Fibroblast of peridontal ligament (primary cell): Measurements from ENCODE around the gene OSTN.
"Not testable (repeated sequence)": the region's sequence is repeated elsewhere in the genome, so short reads cannot be mapped to it uniquely, and the experiment has no call there.

ENCODE experiments used
- DNase-seq: peaks from one replicate; pipeline ENCODE4 v3.0.0-alpha.2; 2010; ENCODE audit errors: extremely low read depth

The OSTN gene, protein sequence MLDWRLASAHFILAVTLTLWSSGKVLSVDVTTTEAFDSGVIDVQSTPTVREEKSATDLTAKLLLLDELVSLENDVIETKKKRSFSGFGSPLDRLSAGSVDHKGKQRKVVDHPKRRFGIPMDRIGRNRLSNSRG

GRCh38 chr3:191198932-191199331 lies at the start of gene OSTN:
OSTN (plus strand) TSS chr3:191199241; CDS start chr3:191212533, 13,292 bp downstream.
- DNase-seq, result peak; percentile 7

DNA sequence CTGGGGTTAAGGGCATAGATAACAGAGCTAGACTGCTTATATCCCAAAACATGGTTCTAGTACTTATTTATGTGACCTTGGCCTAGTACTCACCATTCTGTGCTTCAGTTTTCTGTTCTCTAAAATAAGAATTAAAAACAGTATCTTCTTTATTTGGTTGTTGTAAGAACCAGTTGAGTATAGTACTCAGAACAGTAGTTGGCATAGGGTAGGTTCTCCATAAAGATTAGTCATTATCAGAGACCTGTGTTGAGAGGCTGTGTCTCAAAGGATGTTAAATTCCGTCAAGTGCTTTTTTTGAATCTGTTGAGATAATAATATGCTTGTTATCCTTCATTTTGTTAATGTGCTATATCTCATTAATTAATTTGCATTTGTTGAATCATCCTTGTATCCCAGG lies 47.4 kb upstream of the OSTN start:
- no peak for DNase-seq

DNA sequence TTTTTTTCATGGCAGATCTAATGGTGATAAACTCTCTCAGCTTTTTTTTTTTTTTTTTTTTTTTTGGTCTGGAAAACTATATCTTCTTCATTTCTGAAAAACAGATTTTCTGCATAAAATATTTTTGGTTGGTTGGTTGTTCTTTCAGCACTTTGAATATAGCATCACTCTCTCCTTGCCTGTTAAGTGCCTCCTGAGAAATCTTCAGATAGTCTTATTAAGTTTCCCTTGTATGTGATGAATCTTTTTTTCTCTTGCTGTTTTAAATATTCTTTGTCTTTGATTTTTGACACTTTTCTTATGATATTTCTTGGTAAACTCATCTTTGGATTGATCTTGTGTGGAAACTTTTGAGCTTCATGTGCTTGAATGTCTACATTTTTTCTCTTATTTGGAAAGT lies 44.2 kb upstream of the OSTN start:
- DNase-seq, result no peak

GRCh38 chr3:191158247-191158646 lies 40.8 kb upstream of the OSTN start:
- no peak for DNase-seq

GRCh38 chr3:191158815-191159214 lies 40.2 kb upstream of the OSTN start:
- no peak for DNase-seq

DNA sequence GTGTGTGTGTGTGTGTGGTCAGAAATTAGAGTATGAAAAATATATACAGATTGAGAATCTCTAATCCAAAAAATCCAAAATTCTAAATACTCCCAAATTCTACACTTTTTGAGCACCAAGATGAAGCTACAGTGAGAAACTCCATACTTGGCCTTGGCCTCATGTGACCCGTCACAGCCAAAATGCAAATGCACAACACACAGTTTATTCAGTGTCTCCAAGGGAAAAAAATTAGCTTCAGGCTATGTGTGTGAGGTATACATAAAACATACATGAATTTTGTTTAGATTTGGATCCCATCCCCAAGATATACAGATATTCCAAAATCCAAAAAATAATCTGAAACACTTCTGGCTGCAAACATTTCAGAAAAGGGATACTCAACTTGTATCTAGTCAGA lies 33.2 kb upstream of the OSTN start:
- DNase-seq, result no peak

DNA sequence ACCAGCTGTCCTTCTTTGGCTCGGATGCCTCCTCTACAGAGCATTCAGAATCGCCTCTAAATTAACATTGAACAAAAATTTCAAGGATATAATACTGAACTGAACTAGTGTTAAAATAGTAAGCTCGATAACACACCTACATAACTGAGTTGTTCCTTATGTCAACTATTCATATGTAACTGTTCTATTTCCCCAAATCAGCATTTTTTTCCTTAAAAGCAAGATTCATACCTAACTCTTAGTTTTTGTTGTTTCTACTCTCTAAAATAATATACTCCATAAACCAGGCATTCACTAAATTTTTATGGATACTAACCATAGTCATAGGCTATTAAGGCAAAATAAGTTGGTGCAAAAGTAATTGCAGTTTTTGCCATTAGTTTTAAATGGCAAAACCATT lies 32.7 kb upstream of the OSTN start:
- no peak for DNase-seq

DNA sequence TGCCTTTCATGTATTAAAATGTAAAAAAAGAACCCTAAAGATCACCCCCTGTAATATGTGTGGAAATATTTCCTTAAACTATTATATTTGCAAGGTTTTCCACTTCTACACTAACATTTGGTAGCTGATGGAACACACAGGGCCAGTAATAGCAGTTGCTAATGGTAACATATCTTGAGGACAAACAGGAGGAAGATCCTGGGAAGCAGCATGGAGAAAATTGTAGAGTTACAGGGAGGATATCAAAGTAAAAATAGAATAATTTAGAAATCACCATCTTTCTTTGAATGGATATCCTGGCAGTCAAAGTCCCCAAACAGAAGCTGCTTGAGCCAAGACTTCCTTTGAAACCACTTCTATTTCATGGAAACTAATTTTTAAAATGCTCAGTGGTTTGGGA lies 29.5 kb upstream of the OSTN start:
- DNase-seq, result no peak

DNA sequence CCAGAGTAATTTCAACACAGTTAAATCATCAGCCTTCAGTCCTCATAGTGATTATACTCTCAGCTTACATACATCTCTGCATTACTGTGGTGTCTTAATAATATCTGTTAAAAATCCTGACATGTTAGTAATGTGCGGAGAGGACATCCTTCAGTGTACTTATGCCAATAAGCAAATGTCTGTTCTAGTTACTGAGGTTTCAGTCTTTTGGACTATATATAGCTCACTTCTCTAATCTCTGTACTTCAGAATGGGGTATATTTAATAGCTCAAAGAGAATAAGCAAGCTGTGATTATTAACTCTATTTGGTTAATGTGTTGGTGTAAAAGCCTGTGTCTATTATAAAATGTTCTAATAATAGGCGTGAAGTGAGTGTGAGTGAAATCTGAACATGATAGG lies 28.9 kb upstream of the OSTN start:
- peak; percentile 10 for DNase-seq

DNA sequence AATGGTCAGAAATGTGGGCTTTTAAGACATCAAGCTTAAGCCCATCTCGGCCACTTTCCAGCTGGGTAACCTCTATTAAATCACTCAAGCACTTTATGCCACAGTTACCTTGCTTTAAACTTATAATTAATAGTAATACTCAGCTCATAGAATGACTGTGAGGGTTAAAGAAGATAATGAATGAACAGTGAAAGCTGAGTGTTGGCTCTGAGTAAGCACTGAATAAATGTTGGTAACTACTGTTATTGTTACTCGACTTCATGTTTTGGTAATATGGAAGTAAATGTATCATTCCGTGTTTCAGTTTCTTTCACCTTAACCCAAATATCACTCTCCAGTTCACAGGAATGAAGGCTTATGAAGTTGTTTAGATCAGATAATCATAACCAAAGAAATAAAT lies 23.9 kb upstream of the OSTN start:
- no peak for DNase-seq

DNA sequence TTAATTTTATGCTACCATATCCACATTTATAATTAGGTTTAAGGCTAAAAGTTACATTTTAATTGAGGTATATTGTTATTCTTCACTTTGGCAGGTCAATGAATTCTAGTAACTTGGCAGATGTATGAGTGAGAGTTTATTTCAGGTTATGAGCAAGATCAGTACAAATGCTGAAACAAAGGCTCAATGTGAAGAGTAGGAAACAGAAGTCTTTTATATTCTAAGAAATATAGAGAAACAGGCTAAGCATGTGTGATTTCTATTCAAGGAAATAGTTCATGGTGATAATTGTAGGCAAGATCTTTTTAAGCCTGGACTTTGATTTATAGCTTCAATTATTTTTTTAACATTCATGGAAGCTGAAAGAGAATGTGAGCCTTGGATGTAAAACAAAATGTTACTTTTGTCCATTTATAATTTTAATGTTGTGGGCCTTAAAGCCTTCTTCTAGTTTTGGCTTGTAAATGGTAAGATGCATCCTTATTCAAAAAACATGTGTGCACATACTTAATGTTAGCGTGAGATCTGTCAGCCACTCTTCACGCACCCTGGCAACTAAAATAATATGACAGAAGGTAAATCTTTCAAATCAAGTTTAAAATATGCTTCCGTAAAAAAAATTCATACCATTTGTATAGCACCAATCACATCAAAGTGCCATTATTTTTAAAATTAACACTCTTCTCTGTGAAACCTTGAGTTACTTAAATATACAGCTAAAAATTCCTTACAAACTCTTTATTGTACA lies 22.8 kb upstream of the OSTN start:
- no peak for DNase-seq

DNA sequence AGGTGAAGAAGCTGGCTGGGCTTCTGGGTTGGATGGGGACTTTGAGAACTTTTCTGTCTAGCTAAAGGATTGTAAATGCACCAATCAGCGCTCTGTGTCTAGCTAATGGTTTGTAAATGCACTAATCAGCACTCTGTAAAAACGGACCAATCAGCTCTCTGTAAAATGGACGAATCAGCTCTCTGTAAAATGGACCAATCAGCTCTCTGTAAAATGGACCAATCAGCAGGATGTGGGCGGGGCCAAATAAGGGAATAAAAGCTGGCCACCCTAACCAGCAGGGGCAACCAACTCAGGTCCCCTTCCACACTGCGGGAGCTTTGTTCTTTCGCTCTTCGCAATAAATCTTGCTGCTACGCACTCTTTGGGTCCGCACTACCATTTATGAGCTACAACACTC lies 13.7 kb upstream of the OSTN start:
- not testable (repeated sequence) for DNase-seq

- DNase-seq, result not testable (repeated sequence)
Measured at GRCh38 chr3:191188246-191188645, 10.8 kb upstream of the OSTN start.

DNA sequence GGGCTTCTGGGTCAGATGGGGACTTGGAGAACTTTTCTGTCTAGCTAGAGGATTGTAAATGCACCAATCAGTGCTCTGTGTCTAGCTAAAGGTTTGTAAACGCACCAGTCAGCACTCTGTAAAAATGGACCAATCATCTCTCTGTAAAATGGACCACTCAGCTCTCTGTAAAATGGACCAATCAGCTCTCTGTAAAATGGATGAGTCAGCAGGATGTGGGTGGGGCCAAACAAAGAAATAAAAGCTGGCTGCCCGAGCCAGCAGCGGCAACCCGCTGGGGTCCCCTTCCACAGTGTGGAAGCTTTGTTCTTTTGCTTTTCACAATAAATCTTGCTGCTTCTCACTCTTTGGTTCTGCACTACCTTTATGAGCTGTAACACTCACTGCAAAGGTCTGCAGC lies 6.8 kb upstream of the OSTN start:
- DNase-seq, result not testable (repeated sequence)

GRCh38 chr3:191192941-191193340 lies 6.1 kb upstream of the OSTN start:
- DNase-seq, result no peak

GRCh38 chr3:191197761-191198306 lies 1.2 kb upstream of the OSTN start:
- DNase-seq, result no peak

DNA sequence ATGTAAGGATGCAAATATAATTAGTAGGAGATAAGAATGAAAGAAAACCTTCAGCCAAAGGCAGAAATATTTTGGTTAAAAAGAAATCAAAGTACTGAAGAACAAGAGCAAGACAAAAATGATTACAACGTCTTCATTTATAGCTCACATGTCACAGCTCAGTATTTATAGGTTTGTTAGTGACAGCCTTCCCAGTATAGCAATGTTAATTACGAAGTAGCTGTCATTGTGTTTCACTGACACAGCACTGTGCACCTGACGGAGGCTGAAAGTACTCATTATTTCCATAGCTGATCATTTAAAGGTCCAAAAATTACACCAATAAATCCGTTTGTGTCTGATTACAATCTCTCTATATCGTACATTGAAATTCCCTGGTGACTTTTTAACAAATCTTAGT lies 561 bp upstream of the OSTN start:
- DNase-seq, result no peak

- DNase-seq, result no peak
Measured at GRCh38 chr3:191210032-191210431, 11.0 kb downstream of the OSTN start.

GRCh38 chr3:191216510-191216909 lies 17.5 kb downstream of the OSTN start:
- DNase-seq, result no peak

GRCh38 chr3:191217301-191217700 lies 18.3 kb downstream of the OSTN start:
- peak; percentile 75 for DNase-seq

DNA sequence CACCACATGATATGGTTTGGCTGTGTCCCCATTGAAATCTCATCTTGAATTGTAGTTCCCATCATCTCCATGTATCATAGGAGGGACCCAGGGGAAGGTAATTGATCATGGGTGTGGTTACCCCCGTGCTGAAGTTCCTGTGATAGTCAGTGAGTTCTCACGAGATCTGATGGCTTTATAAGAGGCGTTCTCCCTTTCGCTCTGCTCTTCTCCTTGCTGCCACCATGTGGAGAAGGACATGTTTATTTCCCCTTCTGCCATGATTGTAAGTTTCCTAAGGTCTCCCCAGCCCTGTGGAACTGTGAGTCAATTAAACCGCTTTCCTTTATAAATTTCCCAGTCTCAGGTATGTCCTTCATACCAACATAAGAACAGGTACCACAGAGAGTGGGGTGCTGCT lies 21.9 kb downstream of the OSTN start:
- DNase-seq, result no peak

- DNase-seq, result no peak
Measured at GRCh38 chr3:191221638-191222037, 22.6 kb downstream of the OSTN start.

DNA sequence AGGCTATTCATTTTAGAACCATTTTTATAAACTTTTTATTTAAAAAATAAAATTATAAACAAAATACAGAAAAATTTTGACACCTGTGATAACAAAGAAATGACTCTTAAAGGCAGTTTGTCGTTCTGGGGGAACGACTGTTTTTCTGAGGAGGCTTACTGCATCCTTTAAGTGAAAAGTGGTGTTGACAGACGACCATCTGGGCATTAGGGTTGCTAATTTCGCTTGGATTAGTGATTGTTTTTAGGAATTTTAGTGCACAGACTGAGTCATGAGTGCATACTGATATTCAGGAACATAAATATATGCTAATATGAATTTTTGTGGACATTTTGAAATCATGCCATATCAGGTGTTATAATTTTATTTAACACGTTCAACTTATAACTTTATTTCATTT lies 28.5 kb downstream of the OSTN start:
- no peak for DNase-seq

GRCh38 chr3:191234216-191234615 lies 35.2 kb downstream of the OSTN start:
- DNase-seq, result no peak
